Subcutaneous adipose tissue (tissue), 4 donors: ENCODE data around the gene ETFDH. TPM values are rescaled to one million over a fixed set of nuclear protein-coding genes. Genes with fewer than 3 reads are reported as not detected.

ENCODE experiments used
- small RNA-seq: library from RNA; depleted of rRNA; stranded (forward); fragments of <200 nt; gene quantifications from one replicate; pipeline ENCODE3, GENCODE V24; 2016
- total RNA-seq, 4 donors: library from RNA; depleted of rRNA; stranded (reverse); fragments of >200 nt; gene quantifications; one replicate each; pipeline ENCODE4 v1.1.0, GENCODE V29; 2016

The ETFDH gene
- total RNA-seq, 4 donors from 2014 or later = 48.7 to 72.7 (median 54.2) TPM

Small RNAs within 50 kb of the gene (small RNA-seq; reads per million reads assigned to genes)
- gene RF00012 = not detected

Other genes with a start within 250 kb of the ETFDH start
- not detected for gene RXFP1, start 150.4 kb upstream of the ETFDH start, total RNA-seq
- 1 to 10 TPM; 3.0 to 6.5 (median 4.2) TPM for gene C4orf46, start 409 bp upstream of the ETFDH start, total RNA-seq
- 10 to 100 TPM; 14.7 to 41.1 (median 24.6) TPM for gene PPID, start 51.1 kb downstream of the ETFDH start, total RNA-seq
- gene FNIP2, start 96.7 kb downstream of the ETFDH start, total RNA-seq = 10 to 100 TPM; 64.1 to 97.1 (median 83.9) TPM